Panc1 (cell line): ENCODE data around the gene FOXO6.

ENCODE experiments used
- POLR2AphosphoS5 ChIP-seq: IDR thresholded peaks from 2 replicates; pipeline ENCODE4 v1.6.1; 2012; ENCODE audit warnings: mild to moderate bottlenecking, low read depth, low read length, moderate library complexity
- TF ChIP-seq, protein P1 (sequence below), 2 experiments: IDR thresholded peaks; 2 replicates each; pipeline ENCODE4 v1.6.1; 2011 to 2012; ENCODE audit warnings: low read depth in 2 of 2, control low read depth in 1 of 2, low read length in 1 of 2, mild to moderate bottlenecking in 1 of 2, moderate library complexity in 1 of 2; ENCODE audit not compliant: insufficient read depth in 1 of 2
- TF ChIP-seq, protein P2 (sequence below): fragments of 450-650 bp; IDR thresholded peaks from 2 replicates; pipeline ENCODE4 v1.5.1; 2017; ENCODE audit warnings: mild to moderate bottlenecking

DNA sequence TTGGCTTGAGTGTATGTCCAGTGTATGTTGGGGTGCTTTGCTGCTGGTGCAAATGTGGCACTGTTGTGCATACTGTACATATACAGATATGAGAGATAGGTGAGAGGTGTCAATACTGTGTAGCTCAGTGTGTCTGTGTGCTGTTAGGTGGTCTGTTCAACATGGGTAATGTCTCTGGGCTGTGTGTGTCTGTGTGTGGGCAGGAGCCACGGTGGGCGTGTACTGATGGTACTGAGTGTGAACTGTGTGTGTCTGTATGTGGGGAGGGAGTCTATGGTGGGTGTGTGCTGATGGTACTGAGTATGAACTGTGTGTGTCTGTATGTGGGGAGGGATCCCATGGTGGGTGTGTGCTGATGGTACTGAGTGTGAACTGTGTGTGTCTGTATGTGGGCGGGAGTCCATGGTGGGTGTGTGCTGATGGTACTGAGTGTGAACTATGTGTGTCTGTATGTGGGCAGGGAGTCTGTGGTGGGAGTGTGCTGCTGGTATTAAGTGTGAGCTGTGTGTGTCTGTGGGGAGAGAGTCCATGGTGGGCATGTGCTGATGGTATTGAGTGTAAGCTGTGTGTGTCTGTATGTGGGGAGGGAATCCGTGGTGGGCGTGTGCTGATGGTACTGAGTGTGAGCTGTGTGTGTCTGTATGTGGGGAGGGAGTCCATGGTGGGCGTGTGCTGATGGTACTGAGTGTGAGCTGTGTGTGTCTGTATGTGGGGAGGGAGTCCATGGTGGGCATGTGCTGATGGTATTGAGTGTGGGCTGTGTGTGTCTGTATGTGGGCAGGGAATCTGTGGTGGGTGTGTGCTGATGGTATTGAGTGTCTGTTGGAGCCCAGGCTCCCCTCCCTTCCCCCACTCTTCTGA is 32.2 kb upstream of the FOXO6 start:
- TF ChIP-seq, protein P1, sequence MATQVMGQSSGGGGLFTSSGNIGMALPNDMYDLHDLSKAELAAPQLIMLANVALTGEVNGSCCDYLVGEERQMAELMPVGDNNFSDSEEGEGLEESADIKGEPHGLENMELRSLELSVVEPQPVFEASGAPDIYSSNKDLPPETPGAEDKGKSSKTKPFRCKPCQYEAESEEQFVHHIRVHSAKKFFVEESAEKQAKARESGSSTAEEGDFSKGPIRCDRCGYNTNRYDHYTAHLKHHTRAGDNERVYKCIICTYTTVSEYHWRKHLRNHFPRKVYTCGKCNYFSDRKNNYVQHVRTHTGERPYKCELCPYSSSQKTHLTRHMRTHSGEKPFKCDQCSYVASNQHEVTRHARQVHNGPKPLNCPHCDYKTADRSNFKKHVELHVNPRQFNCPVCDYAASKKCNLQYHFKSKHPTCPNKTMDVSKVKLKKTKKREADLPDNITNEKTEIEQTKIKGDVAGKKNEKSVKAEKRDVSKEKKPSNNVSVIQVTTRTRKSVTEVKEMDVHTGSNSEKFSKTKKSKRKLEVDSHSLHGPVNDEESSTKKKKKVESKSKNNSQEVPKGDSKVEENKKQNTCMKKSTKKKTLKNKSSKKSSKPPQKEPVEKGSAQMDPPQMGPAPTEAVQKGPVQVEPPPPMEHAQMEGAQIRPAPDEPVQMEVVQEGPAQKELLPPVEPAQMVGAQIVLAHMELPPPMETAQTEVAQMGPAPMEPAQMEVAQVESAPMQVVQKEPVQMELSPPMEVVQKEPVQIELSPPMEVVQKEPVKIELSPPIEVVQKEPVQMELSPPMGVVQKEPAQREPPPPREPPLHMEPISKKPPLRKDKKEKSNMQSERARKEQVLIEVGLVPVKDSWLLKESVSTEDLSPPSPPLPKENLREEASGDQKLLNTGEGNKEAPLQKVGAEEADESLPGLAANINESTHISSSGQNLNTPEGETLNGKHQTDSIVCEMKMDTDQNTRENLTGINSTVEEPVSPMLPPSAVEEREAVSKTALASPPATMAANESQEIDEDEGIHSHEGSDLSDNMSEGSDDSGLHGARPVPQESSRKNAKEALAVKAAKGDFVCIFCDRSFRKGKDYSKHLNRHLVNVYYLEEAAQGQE (IDR thresholded peaks at IDR 0.05; ENCODE audit: insufficient read depth in 1 of 2, low read depth in 2 of 2, low read length in 1 of 2): no peak
- TF ChIP-seq, protein P2, sequence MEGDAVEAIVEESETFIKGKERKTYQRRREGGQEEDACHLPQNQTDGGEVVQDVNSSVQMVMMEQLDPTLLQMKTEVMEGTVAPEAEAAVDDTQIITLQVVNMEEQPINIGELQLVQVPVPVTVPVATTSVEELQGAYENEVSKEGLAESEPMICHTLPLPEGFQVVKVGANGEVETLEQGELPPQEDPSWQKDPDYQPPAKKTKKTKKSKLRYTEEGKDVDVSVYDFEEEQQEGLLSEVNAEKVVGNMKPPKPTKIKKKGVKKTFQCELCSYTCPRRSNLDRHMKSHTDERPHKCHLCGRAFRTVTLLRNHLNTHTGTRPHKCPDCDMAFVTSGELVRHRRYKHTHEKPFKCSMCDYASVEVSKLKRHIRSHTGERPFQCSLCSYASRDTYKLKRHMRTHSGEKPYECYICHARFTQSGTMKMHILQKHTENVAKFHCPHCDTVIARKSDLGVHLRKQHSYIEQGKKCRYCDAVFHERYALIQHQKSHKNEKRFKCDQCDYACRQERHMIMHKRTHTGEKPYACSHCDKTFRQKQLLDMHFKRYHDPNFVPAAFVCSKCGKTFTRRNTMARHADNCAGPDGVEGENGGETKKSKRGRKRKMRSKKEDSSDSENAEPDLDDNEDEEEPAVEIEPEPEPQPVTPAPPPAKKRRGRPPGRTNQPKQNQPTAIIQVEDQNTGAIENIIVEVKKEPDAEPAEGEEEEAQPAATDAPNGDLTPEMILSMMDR: no peak
- TF ChIP-seq POLR2AphosphoS5: no peak
